ENCODE results near the gene AGO1.

DNA sequence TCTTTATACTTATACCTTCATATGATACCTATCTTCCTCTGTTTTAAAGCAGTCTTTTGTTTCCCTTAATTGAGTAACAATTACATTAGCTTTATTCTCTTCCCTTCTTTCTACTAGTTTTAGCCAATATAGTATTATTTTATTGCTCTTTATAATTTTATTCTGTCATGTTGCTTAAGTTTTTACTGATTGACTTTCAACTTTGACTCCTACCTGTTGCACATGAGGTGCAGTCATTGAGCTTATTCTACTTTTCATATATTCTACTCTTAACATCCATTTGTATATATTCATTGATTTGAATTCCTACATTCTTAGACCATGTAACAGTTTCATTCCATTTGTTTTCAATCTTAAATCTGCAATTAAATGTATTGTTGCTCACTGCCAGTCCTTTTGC lies 97.1 kb downstream of the AGO1 start:
- TF ChIP-seq CTCF (IDR thresholded peaks at IDR 0.05 in 8 of 11, conservative IDR thresholded peaks at IDR 0.05 in 3 of 11) = no peak
- no peak for TF ChIP-seq POLR2AphosphoS5 (IDR thresholded peaks at IDR 0.05)
- no peak for TF ChIP-seq POLR2A (IDR thresholded peaks at IDR 0.05)
